Natural killer cell (primary cell): ENCODE results near the gene ICA1. TPM values are rescaled to one million over a fixed set of nuclear protein-coding genes. Genes with fewer than 3 reads are reported as not detected.

Experiments
- ATAC-seq, 3 donors: fragments of 150-1000 bp in 2 of 3; fragments of 200-7000 bp in 1 of 3; cut with Tn5 transposase; 1 replicate in 1 of 3; 2 replicates in 2 of 3; pipeline ENCODE4 v1.10.0; 2021; ENCODE audit warnings: mild to moderate bottlenecking in 2 of 3, moderate library complexity in 2 of 3
- DNase-seq, 2 donors: peaks; one replicate each; pipeline versions ENCODE4 v3.0.0 to v3.0.0-alpha.2; 2013 to 2021; ENCODE audit warnings: mixed read lengths in 1 of 2
- H3K27ac ChIP-seq: one replicate; pipeline ENCODE4 v1.5.1; 2013; ENCODE audit warnings: mild to moderate bottlenecking, low read length
- H3K27me3 ChIP-seq: one replicate; pipeline ENCODE4 v1.6.1; 2013; ENCODE audit warnings: low read length; ENCODE audit not compliant: control insufficient read depth, insufficient read depth
- H3K36me3 ChIP-seq: one replicate; pipeline ENCODE4 v1.6.1; 2013; ENCODE audit warnings: low read length; ENCODE audit not compliant: control insufficient read depth, insufficient read depth
- H3K4me1 ChIP-seq: one replicate; pipeline ENCODE4 v1.6.1; 2013; ENCODE audit warnings: low read length; ENCODE audit not compliant: control insufficient read depth, insufficient read depth
- H3K4me3 ChIP-seq: one replicate; pipeline ENCODE4 v1.5.1; 2013; ENCODE audit warnings: low read length
- H3K9me3 ChIP-seq: one replicate; pipeline ENCODE4 v1.6.1; 2013; ENCODE audit warnings: low read length; ENCODE audit not compliant: control insufficient read depth, insufficient read depth
- H3K27ac Mint-ChIP-seq, 2 donors: one replicate each; pipeline ENCODE4 v1.8.0; 2022; ENCODE audit warnings: mild to moderate bottlenecking in 2 of 2, mixed read lengths in 2 of 2, moderate library complexity in 1 of 2
- H3K27me3 Mint-ChIP-seq, 2 donors: one replicate each; pipeline ENCODE4 v1.8.0; 2022; ENCODE audit warnings: low read depth in 2 of 2, mixed read lengths in 2 of 2
- H3K36me3 Mint-ChIP-seq: one replicate; pipeline ENCODE4 v1.8.0; 2022; ENCODE audit warnings: mixed read lengths
- H3K4me1 Mint-ChIP-seq, 2 donors: one replicate each; pipeline ENCODE4 v1.8.0; 2022; ENCODE audit warnings: mixed read lengths in 2 of 2
- H3K4me3 Mint-ChIP-seq: one replicate; pipeline ENCODE4 v1.8.0; 2022; ENCODE audit warnings: mild to moderate bottlenecking, moderate library complexity, mixed read lengths
- H3K9me3 Mint-ChIP-seq, 2 donors: one replicate each; pipeline ENCODE4 v1.8.0; 2022; ENCODE audit warnings: mixed read lengths in 2 of 2
- WGBS: methylation state at CpG from one replicate; pipeline ENCODE4 v1.1.7; 2013; ENCODE audit warnings: missing lambda C conversion rate; ENCODE audit not compliant: insufficient coverage; 5-methylcytosine and 5-hydroxymethylcytosine counted together
- intact Hi-C: fragments of 100-400 bp; cut with micrococcal nuclease; formaldehyde crosslinking; loops from one replicate; pipeline ENCODE4 v1.14.2; 2022
- total RNA-seq, 4 donors: library from RNA; stranded (reverse); fragments of 120-200 nt in 1 of 4; gene quantifications; one replicate each; pipeline versions ENCODE4 v1.2.3 to v1.2.4, GENCODE V29; 2013 to 2022
- TF ChIP-seq, protein P1 (sequence below): fragments of 200-600 bp; IDR thresholded peaks from one replicate; pipeline ENCODE4 v1.8.0; 2022; ENCODE audit warnings: antibody characterized with exemption

The ICA1 gene
- total RNA-seq, 3 donors from 2014 or later (not counting 1 experiment from before 2014, with no cell fraction given): 0.75 to 1.9 (median 1.4) TPM

DNA sequence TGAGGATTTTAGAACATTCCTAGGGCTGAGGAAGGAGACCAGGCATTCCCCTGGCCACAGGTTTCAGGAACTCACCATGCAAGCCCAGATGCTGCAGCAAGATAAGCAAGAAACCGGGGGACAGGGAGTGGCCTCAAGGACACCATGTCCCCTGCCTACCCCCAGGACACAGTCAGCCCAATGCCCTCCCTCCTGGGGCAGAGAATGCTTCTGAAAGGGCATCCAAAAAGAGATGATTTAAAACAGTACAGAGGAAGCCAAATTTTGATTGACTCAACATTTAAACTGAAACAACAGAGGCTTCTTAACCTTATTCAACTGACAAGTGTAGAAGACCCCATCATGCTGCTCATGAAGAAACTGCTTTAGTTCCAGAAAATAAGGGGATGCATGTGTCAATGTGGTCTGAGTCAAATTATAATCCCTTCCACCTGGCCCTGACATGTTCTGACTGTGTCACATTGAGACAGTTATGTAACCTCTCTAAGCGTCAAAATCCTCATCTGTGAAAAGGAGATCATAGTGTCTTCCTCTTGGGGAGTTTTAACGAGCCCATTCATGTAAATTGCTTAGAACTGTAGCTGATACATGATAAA, 60.0 kb downstream of the ICA1 start:
- Histone ChIP-seq H3K27me3 (no peaks in the 10 kb centered on the region), H3K9me3 (no peaks in the 10 kb centered on the region), H3K4me1 (peaks cover 14% of the 10 kb centered on the region), H3K36me3 (no peaks in the 10 kb centered on the region), H3K4me3 (no peak overlapping the region), H3K27ac (no peak overlapping the region)
- no peaks in the 10 kb centered on the region for H3K9me3 Mint-ChIP-seq
- no peaks in the 10 kb centered on the region for H3K36me3 Mint-ChIP-seq
- ATAC-seq (no peak), DNase-seq (no peak)
- no peak overlapping the region for H3K27ac Mint-ChIP-seq
- peaks cover 32 to 53% of the 10 kb centered on the region in 2 donors for H3K27me3 Mint-ChIP-seq
- TF ChIP-seq, protein P1, sequence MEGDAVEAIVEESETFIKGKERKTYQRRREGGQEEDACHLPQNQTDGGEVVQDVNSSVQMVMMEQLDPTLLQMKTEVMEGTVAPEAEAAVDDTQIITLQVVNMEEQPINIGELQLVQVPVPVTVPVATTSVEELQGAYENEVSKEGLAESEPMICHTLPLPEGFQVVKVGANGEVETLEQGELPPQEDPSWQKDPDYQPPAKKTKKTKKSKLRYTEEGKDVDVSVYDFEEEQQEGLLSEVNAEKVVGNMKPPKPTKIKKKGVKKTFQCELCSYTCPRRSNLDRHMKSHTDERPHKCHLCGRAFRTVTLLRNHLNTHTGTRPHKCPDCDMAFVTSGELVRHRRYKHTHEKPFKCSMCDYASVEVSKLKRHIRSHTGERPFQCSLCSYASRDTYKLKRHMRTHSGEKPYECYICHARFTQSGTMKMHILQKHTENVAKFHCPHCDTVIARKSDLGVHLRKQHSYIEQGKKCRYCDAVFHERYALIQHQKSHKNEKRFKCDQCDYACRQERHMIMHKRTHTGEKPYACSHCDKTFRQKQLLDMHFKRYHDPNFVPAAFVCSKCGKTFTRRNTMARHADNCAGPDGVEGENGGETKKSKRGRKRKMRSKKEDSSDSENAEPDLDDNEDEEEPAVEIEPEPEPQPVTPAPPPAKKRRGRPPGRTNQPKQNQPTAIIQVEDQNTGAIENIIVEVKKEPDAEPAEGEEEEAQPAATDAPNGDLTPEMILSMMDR: no peak
- H3K4me1 Mint-ChIP-seq: peaks cover 19 to 26% of the 10 kb centered on the region in 2 donors
- intact Hi-C loops: no loop called here
- WGBS: 47% methylated on average over 1 of the region's 3 CpGs
- no peak overlapping the region for H3K4me3 Mint-ChIP-seq

DNA sequence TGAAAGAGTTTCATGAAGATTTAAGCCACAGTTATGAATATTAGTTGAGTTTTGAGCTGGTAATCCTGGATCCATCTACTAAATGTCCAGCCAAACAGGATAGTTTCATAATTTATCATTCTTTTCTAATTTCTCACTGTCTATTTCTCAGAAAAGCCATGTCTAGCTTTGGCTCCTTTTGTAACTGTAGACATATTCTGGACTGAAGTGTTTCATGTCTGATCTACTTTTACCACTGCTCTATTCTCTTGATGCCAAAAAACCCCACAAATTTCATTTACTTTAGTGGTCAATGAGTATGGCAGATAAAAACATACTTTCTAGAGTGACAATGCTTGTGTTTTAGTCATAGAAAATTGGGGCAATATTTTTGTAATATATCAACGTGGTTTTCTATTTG, 61.2 kb downstream of the ICA1 start:
- H3K36me3 ChIP-seq: no peaks in the 10 kb centered on the region
- peaks cover 25 to 37% of the 10 kb centered on the region in 2 donors for H3K4me1 Mint-ChIP-seq
- H3K27ac ChIP-seq: no peak overlapping the region
- H3K27ac Mint-ChIP-seq: no peak overlapping the region
- no peaks in the 10 kb centered on the region for H3K9me3 Mint-ChIP-seq
- H3K9me3 ChIP-seq: no peaks in the 10 kb centered on the region
- intact Hi-C loops: no loop called here
- ATAC-seq: no peak
- no peak for DNase-seq
- TF ChIP-seq, protein P1: no peak
- peaks cover 20% of the 10 kb centered on the region for H3K4me1 ChIP-seq
- H3K27me3 Mint-ChIP-seq: peaks cover 32 to 41% of the 10 kb centered on the region in 2 donors
- H3K36me3 Mint-ChIP-seq: no peaks in the 10 kb centered on the region
- 89% methylated on average over 1 of the region's 1 CpG for WGBS
- no peak overlapping the region for H3K4me3 Mint-ChIP-seq
- no peaks in the 10 kb centered on the region for H3K27me3 ChIP-seq
- no peak overlapping the region for H3K4me3 ChIP-seq

DNA sequence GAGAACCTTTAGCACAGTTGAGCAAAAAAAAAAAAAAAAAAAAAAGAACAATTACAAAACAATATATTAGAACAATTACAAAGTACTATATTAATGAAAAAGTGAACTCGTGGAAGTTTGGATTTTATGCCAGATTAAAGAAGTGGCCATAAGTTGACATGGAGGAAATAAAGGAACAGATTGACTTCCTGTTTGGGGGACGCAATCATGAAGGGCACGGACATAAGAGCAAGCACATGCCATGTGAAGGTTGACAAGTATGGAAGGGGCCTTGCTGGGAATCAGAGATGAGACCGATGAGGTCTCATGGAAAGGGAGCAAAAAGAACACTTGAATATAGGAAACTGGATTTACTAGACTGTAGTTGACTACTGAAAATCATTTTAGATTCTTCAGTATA, 61.7 kb downstream of the ICA1 start:
- ATAC-seq (no peak), DNase-seq (no peak)
- no peaks in the 10 kb centered on the region for H3K36me3 Mint-ChIP-seq
- H3K4me1 Mint-ChIP-seq: peaks cover 25 to 37% of the 10 kb centered on the region in 2 donors
- no peaks in the 10 kb centered on the region for H3K27me3 ChIP-seq
- H3K4me1 ChIP-seq: peaks cover 20% of the 10 kb centered on the region
- no peak overlapping the region for H3K27ac ChIP-seq
- no peaks in the 10 kb centered on the region for H3K9me3 ChIP-seq
- H3K4me3 Mint-ChIP-seq: no peak overlapping the region
- WGBS: 71% methylated on average over 4 of the region's 4 CpGs
- no peak overlapping the region for H3K4me3 ChIP-seq
- no peaks in the 10 kb centered on the region for H3K9me3 Mint-ChIP-seq
- intact Hi-C loops: no loop called here
- TF ChIP-seq, protein P1: no peak
- no peaks in the 10 kb centered on the region for H3K36me3 ChIP-seq
- H3K27me3 Mint-ChIP-seq: peaks cover 29 to 37% of the 10 kb centered on the region in 2 donors
- H3K27ac Mint-ChIP-seq: no peak overlapping the region
